Nephron progenitor cell (in vitro differentiated cells): ENCODE results near the gene PRKCI.
"Not testable (repeated sequence)": the region's sequence is repeated elsewhere in the genome, so short reads cannot be mapped to it uniquely, and the experiment has no call there.

Source experiments
- DNase-seq: peaks from one replicate; pipeline ENCODE4 v3.0.0; 2021
- H3K27ac Mint-ChIP-seq: 2 replicates; pipeline ENCODE4 v1.8.0; 2021; ENCODE audit warnings: mild to moderate bottlenecking, moderate library complexity, mixed read lengths
- H3K27me3 Mint-ChIP-seq: 2 replicates; pipeline ENCODE4 v1.8.0; 2021; ENCODE audit warnings: mild to moderate bottlenecking, low read depth, mixed read lengths; ENCODE audit not compliant: poor library complexity
- H3K36me3 Mint-ChIP-seq: 2 replicates; pipeline ENCODE4 v1.8.0; 2021; ENCODE audit warnings: low read depth, mixed read lengths
- H3K4me1 Mint-ChIP-seq: 2 replicates; pipeline ENCODE4 v1.8.0; 2021; ENCODE audit warnings: mixed read lengths
- H3K4me3 Mint-ChIP-seq: 2 replicates; pipeline ENCODE4 v1.8.0; 2021; ENCODE audit warnings: mild to moderate bottlenecking, moderate library complexity, mixed read lengths
- H3K9me3 Mint-ChIP-seq: 2 replicates; pipeline ENCODE4 v1.8.0; 2021; ENCODE audit warnings: mild to moderate bottlenecking, moderate library complexity, mixed read lengths
- TF ChIP-seq, protein P1 (sequence below): fragments of 200-600 bp; sonication (generic); IDR thresholded peaks from 2 replicates; pipeline ENCODE4 v1.5.0; 2021; ENCODE audit warnings: antibody characterized with exemption

The PRKCI gene

GRCh38 chr3:170189398-170190256, 32.6 kb upstream of the PRKCI start:
- no peak overlapping the region for H3K4me3 Mint-ChIP-seq
- H3K27ac Mint-ChIP-seq, result no peak overlapping the region
- no peaks in the 10 kb centered on the region for H3K9me3 Mint-ChIP-seq
- TF ChIP-seq, protein P1, sequence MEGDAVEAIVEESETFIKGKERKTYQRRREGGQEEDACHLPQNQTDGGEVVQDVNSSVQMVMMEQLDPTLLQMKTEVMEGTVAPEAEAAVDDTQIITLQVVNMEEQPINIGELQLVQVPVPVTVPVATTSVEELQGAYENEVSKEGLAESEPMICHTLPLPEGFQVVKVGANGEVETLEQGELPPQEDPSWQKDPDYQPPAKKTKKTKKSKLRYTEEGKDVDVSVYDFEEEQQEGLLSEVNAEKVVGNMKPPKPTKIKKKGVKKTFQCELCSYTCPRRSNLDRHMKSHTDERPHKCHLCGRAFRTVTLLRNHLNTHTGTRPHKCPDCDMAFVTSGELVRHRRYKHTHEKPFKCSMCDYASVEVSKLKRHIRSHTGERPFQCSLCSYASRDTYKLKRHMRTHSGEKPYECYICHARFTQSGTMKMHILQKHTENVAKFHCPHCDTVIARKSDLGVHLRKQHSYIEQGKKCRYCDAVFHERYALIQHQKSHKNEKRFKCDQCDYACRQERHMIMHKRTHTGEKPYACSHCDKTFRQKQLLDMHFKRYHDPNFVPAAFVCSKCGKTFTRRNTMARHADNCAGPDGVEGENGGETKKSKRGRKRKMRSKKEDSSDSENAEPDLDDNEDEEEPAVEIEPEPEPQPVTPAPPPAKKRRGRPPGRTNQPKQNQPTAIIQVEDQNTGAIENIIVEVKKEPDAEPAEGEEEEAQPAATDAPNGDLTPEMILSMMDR, result no peak
- no peaks in the 10 kb centered on the region for H3K36me3 Mint-ChIP-seq
- H3K4me1 Mint-ChIP-seq, result no peaks in the 10 kb centered on the region
- peaks cover 3% of the 10 kb centered on the region for H3K27me3 Mint-ChIP-seq
- DNase-seq, result no peak

DNA sequence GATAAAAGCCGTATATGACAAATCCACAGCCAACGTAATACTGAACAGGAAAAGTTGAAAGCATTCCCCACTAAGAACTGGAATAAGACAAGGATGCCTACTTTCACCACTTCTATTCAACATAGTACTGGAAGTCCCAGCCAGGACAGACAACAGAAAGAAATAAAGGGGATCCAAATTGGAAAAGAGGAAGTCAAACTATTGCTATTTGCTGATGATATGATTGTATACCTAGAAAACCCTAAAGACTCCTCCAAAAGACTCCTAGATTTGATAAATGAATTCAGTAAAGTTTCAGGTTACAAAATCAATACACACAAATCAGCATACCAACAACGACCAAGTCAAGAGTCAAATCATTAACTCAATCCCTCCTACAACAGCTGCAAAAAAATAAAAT, 26.5 kb upstream of the PRKCI start:
- not testable (repeated sequence) for H3K9me3 Mint-ChIP-seq, DNase-seq, H3K4me3 Mint-ChIP-seq, H3K4me1 Mint-ChIP-seq, H3K27me3 Mint-ChIP-seq, H3K36me3 Mint-ChIP-seq
- H3K27ac Mint-ChIP-seq, result peak overlapping the region; percentile 37

- no peaks in the 10 kb centered on the region for H3K27me3 Mint-ChIP-seq
- TF ChIP-seq, protein P1, result no peak
- no peaks in the 10 kb centered on the region for H3K36me3 Mint-ChIP-seq
- peaks cover 6% of the 10 kb centered on the region for H3K4me1 Mint-ChIP-seq
- H3K4me3 Mint-ChIP-seq, result no peak overlapping the region
- DNase-seq, result no peak
- no peak overlapping the region for H3K27ac Mint-ChIP-seq
- no peaks in the 10 kb centered on the region for H3K9me3 Mint-ChIP-seq
Measured at GRCh38 chr3:170196833-170197232, 25.4 kb upstream of the PRKCI start.

DNA sequence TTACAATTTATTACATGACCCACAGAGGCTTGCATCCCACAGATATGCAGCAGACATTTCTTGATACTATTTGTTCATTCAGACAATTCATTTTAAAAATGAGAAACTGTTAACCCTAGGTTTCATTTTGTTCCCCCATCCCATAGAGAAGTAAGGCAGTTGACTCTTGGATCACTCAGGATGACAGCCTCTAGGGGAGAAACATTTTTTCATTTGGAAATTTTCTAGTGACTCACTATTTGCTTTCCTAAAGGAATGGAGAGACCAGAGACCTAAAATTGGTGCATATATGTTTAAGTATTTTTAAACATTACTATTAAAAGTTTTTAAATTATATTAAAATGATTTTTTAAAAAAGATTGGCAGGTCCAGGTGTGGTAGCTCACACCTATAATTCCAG, 21.2 kb upstream of the PRKCI start:
- Mint-ChIP-seq H3K4me1 (peaks cover 8% of the 10 kb centered on the region), H3K27ac (no peak overlapping the region), H3K4me3 (no peak overlapping the region), H3K36me3 (no peaks in the 10 kb centered on the region), H3K27me3 (no peaks in the 10 kb centered on the region), H3K9me3 (no peaks in the 10 kb centered on the region)
- TF ChIP-seq, protein P1, result no peak
- no peak for DNase-seq

DNA sequence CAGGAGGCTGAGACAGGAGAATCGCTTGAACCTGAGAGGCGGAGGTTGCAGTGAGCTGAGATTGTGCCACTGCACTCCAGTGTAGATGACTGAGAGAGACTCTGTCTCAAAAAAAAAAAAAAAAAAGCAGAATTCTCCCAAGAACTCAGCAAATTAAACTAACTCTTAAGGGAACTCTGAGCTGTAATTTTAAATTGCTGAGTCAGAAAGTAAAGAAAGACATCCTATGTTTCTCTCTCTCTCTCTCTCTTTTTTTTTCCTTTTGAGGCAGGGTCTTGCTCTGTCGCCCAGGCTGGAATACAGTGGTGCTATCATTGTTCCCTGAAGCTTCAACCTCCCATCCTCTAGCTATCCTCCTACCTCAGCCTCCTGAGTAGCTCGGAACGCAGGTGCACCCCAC, 20.7 kb upstream of the PRKCI start:
- no peak overlapping the region for H3K4me3 Mint-ChIP-seq
- no peaks in the 10 kb centered on the region for H3K9me3 Mint-ChIP-seq
- H3K27me3 Mint-ChIP-seq, result no peaks in the 10 kb centered on the region
- TF ChIP-seq, protein P1, result no peak
- H3K36me3 Mint-ChIP-seq, result no peaks in the 10 kb centered on the region
- H3K4me1 Mint-ChIP-seq, result peaks cover 6% of the 10 kb centered on the region
- no peak overlapping the region for H3K27ac Mint-ChIP-seq
- DNase-seq, result no peak

DNA sequence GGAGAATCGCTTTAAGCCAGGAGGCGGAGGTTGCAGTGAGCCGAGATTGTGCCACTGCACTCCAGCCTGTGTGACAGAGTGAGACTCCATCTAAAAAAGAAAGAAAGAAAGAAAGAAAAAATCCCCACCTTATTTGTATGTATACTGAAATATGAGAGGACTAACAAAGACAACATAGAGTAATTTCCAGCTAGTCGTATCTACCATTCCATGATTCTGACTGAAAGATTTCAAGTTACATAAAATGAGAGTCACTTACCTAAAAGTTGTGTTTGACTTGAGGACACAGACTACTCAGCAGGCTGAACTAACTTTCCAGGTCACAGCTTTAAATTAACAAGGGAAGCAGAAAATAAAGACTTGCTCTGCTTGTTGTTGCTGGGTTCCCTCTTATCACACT, 18.8 kb upstream of the PRKCI start:
- no peaks in the 10 kb centered on the region for H3K9me3 Mint-ChIP-seq
- no peak overlapping the region for H3K4me3 Mint-ChIP-seq

More for the DNA sequence above, 18.8 kb upstream of the PRKCI start:
- H3K36me3 Mint-ChIP-seq, result no peaks in the 10 kb centered on the region
- H3K27ac Mint-ChIP-seq, result peak overlapping the region; percentile 64
- TF ChIP-seq, protein P1, result no peak
- no peak for DNase-seq
- no peaks in the 10 kb centered on the region for H3K27me3 Mint-ChIP-seq
- peaks cover 6% of the 10 kb centered on the region for H3K4me1 Mint-ChIP-seq
